ENCODE results near the gene CHERP.

The CHERP gene

DNA sequence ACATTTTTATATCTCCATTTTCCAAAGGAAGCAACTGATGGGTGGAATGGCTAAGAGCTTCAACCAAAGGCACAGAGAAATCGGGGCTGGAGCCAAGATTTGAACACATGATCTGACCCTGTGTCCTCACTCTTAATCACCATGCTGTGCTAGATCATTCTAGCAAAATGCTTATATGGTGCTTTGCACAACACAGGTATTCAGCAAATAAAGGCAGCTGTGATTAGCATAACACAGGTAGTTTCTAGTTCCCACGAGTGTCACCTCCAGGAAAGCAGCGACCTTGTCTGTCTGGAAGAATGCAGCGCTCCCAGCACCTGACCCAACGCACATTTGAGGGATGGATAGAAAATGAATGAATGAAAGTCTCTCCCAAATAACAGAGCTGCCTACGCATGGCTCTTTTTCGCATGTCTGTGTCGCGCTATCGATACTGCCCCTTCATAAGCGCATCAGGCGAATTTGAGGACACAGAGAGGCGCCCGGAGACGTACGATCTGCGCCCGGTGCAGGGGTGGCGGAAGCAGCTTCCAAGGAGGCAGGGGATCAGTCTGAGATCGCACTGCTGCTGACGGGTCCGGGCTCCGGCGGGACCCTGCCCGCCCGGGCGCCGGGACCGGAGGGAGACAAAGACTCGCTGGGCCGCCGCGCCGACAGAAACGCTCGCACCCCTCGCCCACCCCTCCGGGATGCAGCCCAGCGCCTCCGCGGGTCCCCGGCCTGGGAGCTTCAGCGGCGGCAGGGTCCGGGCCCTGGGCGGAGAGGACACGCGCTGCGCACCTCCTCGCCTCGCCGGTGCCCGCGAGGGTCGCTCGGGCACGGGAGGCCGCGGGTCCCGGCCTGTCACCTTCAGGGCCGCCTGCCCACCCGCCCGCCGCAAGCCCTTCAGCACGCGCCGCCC is 71.1 kb downstream of the CHERP start:
- peak; percentile 43 for DNase-seq

DNA sequence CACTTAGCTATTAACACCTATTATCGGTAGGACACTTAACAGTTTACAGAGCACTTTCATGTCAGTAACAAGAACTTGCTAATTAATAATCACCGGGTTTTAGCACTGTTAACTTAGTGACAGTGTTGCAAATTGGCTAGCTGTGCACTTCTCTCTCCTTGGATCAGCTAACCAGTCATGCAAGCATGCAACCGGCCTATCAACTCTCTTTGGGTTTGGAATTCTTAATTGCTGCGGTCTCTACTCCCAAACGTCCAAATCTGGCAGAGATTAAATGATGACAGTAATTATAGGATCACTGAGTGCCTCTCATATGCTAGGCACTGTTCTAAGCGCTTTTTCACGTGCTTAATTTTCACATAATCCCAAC is 71.7 kb downstream of the CHERP start:
- peak; percentile 21 for DNase-seq

Data from OCI-M1 (cell line).